ENCODE data around the gene UBAC1. TPM values are rescaled to one million over a fixed set of nuclear protein-coding genes. Genes with fewer than 3 reads are reported as not detected.
A peak's percentile ranks its signal among the peaks of the same experiment; 100 is the strongest.

Gene UBAC1
- total RNA-seq, 1 donor from 2014 or later: 57.9 TPM

DNA sequence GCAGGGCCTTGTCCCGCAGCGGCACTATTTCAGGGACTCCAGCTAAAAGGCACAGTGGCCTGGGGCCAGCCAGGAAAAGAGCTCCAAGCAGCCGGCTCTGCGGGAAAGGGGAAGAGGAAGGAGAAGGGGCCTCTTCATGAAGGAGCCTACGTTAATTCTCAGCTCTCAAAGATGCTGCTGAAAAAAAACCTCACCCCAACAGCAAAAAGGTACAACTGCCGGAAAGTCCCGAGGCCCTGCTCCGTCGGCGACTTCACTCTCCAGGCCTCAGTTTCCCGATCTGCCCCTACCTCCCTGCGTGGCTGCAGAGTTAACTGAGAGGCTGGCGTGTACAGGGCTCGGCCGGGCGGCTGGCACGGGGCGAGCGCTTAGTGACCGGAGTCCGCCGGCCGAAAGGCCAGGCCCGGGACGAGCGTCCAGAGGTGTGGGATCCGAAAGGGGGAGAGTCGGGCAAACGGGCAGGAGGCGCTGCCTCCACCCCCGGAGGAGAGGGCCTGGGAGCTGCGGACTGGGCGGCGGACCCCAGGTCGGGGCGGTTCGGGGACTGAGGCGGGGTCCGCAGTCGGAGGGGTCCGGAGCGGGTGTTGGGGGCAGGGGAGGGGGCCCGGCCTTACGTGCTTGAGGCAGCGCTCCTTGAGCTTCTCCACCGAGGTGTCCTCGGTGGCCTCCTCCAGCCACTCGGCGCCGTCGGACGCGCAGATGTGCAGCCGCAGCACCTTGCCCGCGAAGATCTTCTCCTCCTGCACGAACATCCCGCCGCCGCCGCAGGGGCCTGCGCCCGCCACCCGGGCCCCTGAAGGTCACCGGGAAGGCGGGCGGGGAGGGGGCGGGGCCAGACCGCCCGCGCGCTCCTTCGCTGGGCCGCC is 529 bp downstream of the UBAC1 start:
- TF ChIP-seq, protein P1, sequence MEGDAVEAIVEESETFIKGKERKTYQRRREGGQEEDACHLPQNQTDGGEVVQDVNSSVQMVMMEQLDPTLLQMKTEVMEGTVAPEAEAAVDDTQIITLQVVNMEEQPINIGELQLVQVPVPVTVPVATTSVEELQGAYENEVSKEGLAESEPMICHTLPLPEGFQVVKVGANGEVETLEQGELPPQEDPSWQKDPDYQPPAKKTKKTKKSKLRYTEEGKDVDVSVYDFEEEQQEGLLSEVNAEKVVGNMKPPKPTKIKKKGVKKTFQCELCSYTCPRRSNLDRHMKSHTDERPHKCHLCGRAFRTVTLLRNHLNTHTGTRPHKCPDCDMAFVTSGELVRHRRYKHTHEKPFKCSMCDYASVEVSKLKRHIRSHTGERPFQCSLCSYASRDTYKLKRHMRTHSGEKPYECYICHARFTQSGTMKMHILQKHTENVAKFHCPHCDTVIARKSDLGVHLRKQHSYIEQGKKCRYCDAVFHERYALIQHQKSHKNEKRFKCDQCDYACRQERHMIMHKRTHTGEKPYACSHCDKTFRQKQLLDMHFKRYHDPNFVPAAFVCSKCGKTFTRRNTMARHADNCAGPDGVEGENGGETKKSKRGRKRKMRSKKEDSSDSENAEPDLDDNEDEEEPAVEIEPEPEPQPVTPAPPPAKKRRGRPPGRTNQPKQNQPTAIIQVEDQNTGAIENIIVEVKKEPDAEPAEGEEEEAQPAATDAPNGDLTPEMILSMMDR (IDR thresholded peaks at IDR 0.05): no peak
- TF ChIP-seq POLR2A (IDR thresholded peaks at IDR 0.05): no peak
- no peak for TF ChIP-seq POLR2AphosphoS5 (IDR thresholded peaks at IDR 0.05; ENCODE audit: insufficient read depth in 1 of 2, low read depth in 1 of 2)
- intact Hi-C loops (cut with DNase I): no loop called here
- H3K27ac ChIP-seq: peak overlapping the region; percentile 85
- H3K9me3 ChIP-seq: no peaks in the 10 kb centered on the region
- H3K27me3 ChIP-seq: no peaks in the 10 kb centered on the region
- H3K36me3 ChIP-seq: no peaks in the 10 kb centered on the region
- H3K4me1 ChIP-seq: peaks cover 24% of the 10 kb centered on the region
- H3K4me3 ChIP-seq: peak overlapping the region; percentile 91 to 95
- DNase-seq (ENCODE audit: extremely low spot score in 2 of 2): no peak

DNA sequence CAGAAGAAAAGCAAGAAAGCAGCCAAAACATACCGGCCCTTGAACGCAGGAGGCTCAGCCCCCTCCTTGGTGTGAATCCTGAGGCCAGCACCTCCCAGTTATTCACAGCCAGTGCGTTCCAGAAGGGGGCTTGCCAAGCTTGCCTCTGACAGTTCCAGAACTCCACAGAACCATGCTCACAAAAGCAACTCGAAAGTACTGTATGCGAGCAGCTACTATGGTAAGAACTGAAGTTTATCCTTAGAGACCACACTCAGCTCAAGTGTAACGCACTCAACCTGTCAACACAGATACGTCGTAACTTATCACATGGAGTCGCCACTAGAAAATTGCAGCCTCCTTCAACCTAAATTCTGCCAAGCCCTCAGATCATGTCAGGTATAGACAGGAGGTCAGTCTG is 1.4 kb downstream of the UBAC1 start:
- peaks cover 24% of the 10 kb centered on the region for H3K4me1 ChIP-seq
- peak overlapping the region; percentile 91 to 95 for H3K4me3 ChIP-seq
- no peaks in the 10 kb centered on the region for H3K9me3 ChIP-seq
- H3K36me3 ChIP-seq: peaks cover 0 to 2% of the 10 kb centered on the region in 2 donors
- DNase-seq (ENCODE audit: extremely low spot score in 2 of 2): no peak
- intact Hi-C loops (cut with DNase I): no loop called here
- TF ChIP-seq POLR2AphosphoS5 (IDR thresholded peaks at IDR 0.05; ENCODE audit: insufficient read depth in 1 of 2, low read depth in 1 of 2): no peak
- TF ChIP-seq, protein P1 (IDR thresholded peaks at IDR 0.05): no peak
- TF ChIP-seq POLR2A (IDR thresholded peaks at IDR 0.05): no peak
- H3K27ac ChIP-seq: no peak overlapping the region
- H3K27me3 ChIP-seq: no peaks in the 10 kb centered on the region

DNA sequence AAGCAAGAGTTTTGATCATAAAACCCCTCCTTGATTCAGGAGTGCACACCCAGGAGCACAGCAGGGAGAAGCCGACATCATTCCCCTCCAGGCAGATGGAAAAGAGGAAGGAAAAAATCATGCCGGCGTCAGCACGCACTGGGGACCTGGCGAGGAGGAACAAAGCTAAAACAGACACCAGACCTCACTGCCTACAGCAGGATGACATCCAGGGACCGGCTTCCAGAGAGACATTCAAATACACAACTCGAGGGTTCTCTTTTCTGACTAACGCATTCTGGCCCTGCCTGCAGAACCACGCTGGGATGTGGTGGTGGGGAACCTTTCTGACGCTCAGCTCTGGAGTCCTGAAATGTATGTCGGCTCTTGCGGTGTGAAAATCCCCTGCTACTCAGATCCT is 2.7 kb downstream of the UBAC1 start:
- no peaks in the 10 kb centered on the region for H3K9me3 ChIP-seq
- intact Hi-C loops (cut with DNase I): no loop called here
- H3K27me3 ChIP-seq: no peaks in the 10 kb centered on the region
- DNase-seq (ENCODE audit: extremely low spot score in 2 of 2): no peak
- no peak overlapping the region for H3K4me3 ChIP-seq
- H3K4me1 ChIP-seq: peaks cover 24% of the 10 kb centered on the region
- TF ChIP-seq, protein P1 (IDR thresholded peaks at IDR 0.05): no peak
- TF ChIP-seq POLR2AphosphoS5 (IDR thresholded peaks at IDR 0.05; ENCODE audit: insufficient read depth in 1 of 2, low read depth in 1 of 2) (no peak), POLR2A (IDR thresholded peaks at IDR 0.05) (no peak)
- no peak overlapping the region for H3K27ac ChIP-seq
- H3K36me3 ChIP-seq: peaks cover 0 to 15% of the 10 kb centered on the region in 2 donors

DNA sequence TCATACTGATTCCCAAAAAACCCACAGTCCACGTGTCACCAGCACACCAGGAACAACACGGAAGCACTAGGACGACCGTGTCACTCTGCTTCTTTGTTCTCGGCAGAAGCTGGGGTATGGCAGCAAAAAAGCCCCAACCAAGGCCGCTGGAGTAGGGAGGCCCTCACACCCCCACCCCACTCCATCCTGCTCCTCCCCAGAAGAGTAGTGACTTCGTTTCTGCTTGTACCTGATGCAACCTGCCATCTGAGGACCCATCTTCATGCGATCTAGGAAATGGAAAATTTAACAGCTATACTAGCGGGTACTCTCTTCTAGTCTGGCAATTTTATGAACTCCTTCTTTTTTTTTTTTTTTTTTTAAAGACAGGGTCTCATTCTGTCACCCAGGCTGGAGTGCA is 3.7 kb downstream of the UBAC1 start:
- peaks cover 24% of the 10 kb centered on the region for H3K4me1 ChIP-seq

More for the DNA sequence above, 3.7 kb downstream of the UBAC1 start:
- Histone ChIP-seq H3K27ac (no peak overlapping the region), H3K27me3 (no peaks in the 10 kb centered on the region), H3K36me3 (peaks cover 0 to 18% of the 10 kb centered on the region in 2 donors), H3K4me3 (no peak overlapping the region), H3K9me3 (no peaks in the 10 kb centered on the region)
- intact Hi-C loops (cut with DNase I): no loop called here
- no peak for TF ChIP-seq POLR2AphosphoS5 (IDR thresholded peaks at IDR 0.05; ENCODE audit: insufficient read depth in 1 of 2, low read depth in 1 of 2)
- TF ChIP-seq, protein P1 (IDR thresholded peaks at IDR 0.05): no peak
- TF ChIP-seq POLR2A (IDR thresholded peaks at IDR 0.05): no peak
- no peak for DNase-seq (ENCODE audit: extremely low spot score in 2 of 2)

Data from vagina (tissue), 2 donors.